ENCODE data around the gene SLC18A3. TPM values are rescaled to one million over a fixed set of nuclear protein-coding genes. Genes with fewer than 3 reads are reported as not detected.

SLC18A3 gene
- total RNA-seq, 1 donor from 2014 or later, result not detected

DNA sequence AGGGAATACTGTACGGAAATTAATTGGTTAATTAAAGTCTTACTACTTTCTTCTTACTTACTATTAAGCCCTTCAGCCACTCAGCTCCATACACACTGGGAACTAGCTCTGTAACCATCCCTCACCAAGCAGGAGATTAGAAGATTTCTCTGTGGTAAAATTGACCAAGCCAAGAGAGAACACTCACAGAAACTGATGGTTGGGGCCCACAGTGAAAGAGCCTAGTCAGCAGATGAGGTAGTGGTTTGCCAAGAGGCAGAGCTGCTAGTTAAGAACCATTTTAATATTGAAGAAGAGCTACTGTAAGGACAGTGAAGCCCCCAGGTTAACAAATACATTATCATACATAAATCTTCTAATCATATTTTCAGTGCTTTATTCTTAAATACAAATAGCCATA is 47.5 kb downstream of the SLC18A3 start:
- intact Hi-C loops (cut with micrococcal nuclease), result no loop called here
- DNase-seq (ENCODE audit: low spot score), result no peak
- Mint-ChIP-seq H3K27ac (no peak overlapping the region), H3K27me3 (ENCODE audit: insufficient read depth) (peaks cover 1% of the 10 kb centered on the region), H3K4me1 (ENCODE audit: low read depth) (no peaks in the 10 kb centered on the region), H3K36me3 (ENCODE audit: low read depth) (no peaks in the 10 kb centered on the region), H3K4me3 (no peak overlapping the region), H3K9me3 (peaks cover 14% of the 10 kb centered on the region)

DNA sequence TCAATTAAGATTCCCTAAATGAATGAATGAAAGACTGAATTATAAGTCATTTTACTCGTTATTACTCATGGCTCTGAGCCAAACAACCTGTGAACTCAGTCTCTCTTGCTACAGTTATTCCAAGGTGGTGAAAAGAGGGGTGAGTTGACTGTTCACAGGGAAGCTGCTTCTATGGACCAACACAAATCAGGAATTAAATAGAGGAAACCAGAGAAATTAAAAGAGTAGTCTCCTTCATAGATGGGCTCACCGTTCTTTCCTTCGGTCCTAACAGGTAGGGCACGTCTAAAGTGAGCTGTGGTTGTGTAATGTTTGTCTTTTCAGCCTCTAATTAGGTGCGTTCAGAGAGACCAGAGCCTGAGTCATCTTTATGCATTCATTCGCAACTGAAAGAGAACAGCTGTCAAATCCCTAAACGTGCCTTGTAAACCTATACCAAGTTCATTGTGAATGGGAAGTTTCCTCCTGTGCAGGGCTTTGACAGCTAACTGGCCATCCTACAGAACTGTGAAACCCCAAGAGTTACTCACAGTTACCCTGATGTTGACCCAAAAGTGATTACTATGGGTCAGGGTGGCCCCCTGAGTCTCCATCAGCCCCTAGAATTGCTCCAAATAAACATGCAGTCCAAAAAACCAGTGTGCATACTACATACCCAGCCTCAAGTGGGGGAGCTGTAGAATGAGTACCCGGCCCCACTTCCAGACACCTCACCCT is 51.2 kb downstream of the SLC18A3 start:
- H3K4me1 Mint-ChIP-seq (ENCODE audit: low read depth), result no peaks in the 10 kb centered on the region
- H3K27ac Mint-ChIP-seq, result no peak overlapping the region
- H3K4me3 Mint-ChIP-seq, result no peak overlapping the region
- intact Hi-C loops (cut with micrococcal nuclease), result no loop called here
- H3K27me3 Mint-ChIP-seq (ENCODE audit: insufficient read depth), result peaks cover 1% of the 10 kb centered on the region
- no peak for DNase-seq (ENCODE audit: low spot score)
- H3K36me3 Mint-ChIP-seq (ENCODE audit: low read depth), result no peaks in the 10 kb centered on the region
- H3K9me3 Mint-ChIP-seq, result peaks cover 14% of the 10 kb centered on the region

Other genes starting within 250 kb of the SLC18A3 start
- gene DRGX, start 214.2 kb upstream of the SLC18A3 start, total RNA-seq, result not detected in 2 replicates
- gene ERCC6, start 71.2 kb upstream of the SLC18A3 start, total RNA-seq, result 11.2 and 11.7 TPM in 2 replicates
- gene CHAT, start 3.7 kb downstream of the SLC18A3 start, total RNA-seq, result 0.54 and 0.83 TPM in 2 replicates
- not detected in 2 replicates for gene C10orf53, start 69.3 kb downstream of the SLC18A3 start, total RNA-seq
- 1.2 and 2.8 TPM in 2 replicates for gene OGDHL, start 152.0 kb downstream of the SLC18A3 start, total RNA-seq

Measured in activated T-helper 1 cell treated with anti-CD3 and anti-CD28 coated beads, Interleukin-12 subunit alpha, Interleukin-12 subunit beta, Interleukin-2, Interleukin-4 antibody, amounts not matched to agents 30 ng/mL and 10 ng/mL and 1 ng/mL, durations not matched to agents 14 hours and 24 hours and 36 hours (primary cell).